Mammary epithelial cell (primary cell): Measurements from ENCODE around the gene LGR4.

Source experiments
- EZH2 ChIP-seq: IDR thresholded peaks from 2 replicates; pipeline ENCODE4 v1.6.1; 2012; ENCODE audit warnings: low read length, inconsistent platforms, borderline replicate concordance
- TF ChIP-seq, protein P1 (sequence below), 2 donors: IDR thresholded peaks in 1 of 2; conservative IDR thresholded peaks in 1 of 2; 2 replicates each; pipeline ENCODE4 v1.5.1; 2011 to 2012; ENCODE audit warnings: inconsistent platforms in 2 of 2, low read length in 2 of 2, mild to moderate bottlenecking in 2 of 2, control low read depth in 1 of 2, low read depth in 1 of 2; ENCODE audit not compliant: insufficient read depth in 1 of 2; ENCODE audit errors: extremely low read depth in 1 of 2

DNA sequence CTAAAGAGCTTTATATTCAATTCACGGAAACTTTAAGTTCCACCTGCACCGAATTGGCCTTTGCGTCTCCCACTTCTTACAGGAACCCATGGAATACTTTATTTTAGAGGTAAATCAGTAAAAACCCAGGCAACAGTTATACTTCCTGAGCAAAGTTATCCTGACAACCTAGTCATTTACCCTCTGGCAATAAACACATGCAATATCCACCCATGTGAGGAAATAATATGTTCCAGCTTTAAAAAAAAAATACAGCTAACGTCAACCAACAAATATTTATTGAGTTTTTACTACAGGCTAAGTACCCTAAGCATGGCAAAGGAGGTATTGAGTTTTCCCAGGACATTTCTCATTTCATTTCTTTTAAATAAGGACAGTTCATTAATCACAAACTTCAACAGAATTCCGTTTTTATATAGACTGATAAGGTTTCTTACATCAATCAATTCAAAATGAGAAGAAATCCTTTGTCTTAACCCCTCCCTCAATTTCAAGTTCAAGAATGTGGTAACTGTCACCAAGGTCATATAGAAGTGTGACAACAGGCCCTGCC lies 71.2 kb downstream of the LGR4 start:
- TF ChIP-seq, protein P1, sequence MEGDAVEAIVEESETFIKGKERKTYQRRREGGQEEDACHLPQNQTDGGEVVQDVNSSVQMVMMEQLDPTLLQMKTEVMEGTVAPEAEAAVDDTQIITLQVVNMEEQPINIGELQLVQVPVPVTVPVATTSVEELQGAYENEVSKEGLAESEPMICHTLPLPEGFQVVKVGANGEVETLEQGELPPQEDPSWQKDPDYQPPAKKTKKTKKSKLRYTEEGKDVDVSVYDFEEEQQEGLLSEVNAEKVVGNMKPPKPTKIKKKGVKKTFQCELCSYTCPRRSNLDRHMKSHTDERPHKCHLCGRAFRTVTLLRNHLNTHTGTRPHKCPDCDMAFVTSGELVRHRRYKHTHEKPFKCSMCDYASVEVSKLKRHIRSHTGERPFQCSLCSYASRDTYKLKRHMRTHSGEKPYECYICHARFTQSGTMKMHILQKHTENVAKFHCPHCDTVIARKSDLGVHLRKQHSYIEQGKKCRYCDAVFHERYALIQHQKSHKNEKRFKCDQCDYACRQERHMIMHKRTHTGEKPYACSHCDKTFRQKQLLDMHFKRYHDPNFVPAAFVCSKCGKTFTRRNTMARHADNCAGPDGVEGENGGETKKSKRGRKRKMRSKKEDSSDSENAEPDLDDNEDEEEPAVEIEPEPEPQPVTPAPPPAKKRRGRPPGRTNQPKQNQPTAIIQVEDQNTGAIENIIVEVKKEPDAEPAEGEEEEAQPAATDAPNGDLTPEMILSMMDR (conservative IDR thresholded peaks at IDR 0.05 in 1 of 2, IDR thresholded peaks at IDR 0.05 in 1 of 2; ENCODE audit: extremely low read depth in 1 of 2, insufficient read depth in 1 of 2, low read depth in 1 of 2, low read length in 2 of 2), result no peak
- TF ChIP-seq EZH2, result no peak
